HG03039 (cell line): ENCODE measurements around the gene ADAM10.

ENCODE experiments used
- ATAC-seq: cut with Tn5 transposase; IDR thresholded peaks from one replicate; pipeline ENCODE4 v1.9.1; 2021; ENCODE audit warnings: mild to moderate bottlenecking, moderate library complexity; ENCODE audit not compliant: unreplicated experiment

ADAM10 gene

DNA sequence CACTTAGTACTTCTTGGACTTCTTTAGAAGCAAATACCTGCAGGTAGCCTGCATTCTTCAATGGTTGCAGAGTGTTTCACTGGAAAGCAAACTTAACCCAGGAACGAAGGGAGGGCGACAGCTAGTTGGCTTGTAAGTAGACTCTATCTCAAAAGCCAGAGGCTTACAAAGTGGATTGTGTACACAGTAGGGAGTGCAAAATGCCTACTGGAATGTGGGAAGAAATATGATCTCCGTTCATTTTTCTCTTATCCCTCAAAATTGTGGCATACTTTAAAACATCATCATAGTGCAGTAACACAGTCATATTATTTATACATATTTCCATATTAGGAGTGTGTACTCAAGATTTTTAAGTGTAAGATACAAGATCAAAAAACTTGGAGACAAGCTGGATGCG lies 162.0 kb downstream of the ADAM10 start:
- no peak for ATAC-seq

GRCh38 chr15:58585693-58586443 lies 163.6 kb downstream of the ADAM10 start:
- no peak for ATAC-seq

DNA sequence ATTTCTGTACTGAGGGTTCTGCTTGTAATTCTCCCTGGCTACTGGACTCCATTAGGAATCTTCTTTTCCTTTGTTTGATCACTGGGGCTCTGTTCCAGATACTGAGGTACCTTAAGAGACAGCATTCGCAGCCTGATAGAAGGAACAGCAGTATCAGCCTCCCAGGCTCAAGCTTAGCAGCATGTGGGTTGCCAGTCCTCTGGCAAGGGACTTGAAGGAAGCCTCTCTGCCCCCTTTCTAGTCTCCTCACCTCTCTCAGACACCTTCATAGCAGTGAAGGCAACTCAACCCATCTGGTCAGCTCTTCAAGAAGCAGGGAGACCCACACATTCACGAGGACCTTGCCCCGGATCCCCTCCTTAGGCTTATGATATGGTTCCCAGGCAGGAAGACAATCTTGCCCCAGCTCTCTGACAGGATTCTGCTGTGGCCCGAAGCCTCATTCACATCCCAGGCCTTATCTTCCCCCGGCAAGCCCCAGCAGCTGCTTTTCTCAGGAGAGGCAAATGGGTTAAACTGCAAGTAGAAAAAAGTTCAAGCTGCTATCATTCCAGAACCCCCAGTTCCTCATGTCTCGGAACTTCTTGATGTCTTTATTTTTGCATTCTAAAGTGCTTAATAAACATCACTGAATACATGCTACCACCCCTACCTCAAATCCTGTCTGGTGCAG lies 164.6 kb downstream of the ADAM10 start:
- no peak for ATAC-seq

DNA sequence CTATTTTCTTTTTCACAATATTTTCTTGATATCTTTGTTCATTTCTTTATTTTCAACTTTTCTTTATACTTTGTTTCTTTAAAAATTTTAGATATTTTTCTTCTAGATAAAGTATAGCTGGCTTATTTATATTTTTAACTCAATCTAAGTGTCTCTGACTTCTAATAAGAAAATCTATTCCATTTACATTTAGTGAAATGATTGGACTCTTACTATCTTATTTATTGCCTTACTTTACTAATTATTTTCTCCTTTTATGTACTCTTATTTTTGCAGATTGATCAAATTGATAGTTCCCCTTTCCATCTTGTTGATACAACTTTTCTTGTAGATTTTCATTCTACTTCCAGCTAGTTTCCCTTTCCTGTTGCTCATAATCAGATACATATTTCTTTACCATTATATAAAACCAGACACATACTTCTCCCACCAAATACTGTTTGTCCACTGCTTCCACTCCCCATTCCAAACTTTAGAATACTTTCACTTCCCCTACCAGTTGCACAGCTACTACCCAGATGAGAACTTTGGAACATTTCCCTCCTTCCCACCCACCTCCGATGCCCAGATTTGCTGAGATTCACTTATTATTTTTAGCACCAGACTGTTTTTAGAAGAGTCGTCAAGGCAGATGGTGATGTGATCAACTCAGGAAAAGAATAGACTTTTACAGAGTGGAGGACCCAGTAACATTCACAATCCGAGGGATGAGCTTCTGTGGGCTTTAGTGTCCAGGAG lies 166.2 kb downstream of the ADAM10 start:
- ATAC-seq = no peak

- no peak for ATAC-seq
Measured at GRCh38 chr15:58582160-58582559, 167.3 kb downstream of the ADAM10 start.

DNA sequence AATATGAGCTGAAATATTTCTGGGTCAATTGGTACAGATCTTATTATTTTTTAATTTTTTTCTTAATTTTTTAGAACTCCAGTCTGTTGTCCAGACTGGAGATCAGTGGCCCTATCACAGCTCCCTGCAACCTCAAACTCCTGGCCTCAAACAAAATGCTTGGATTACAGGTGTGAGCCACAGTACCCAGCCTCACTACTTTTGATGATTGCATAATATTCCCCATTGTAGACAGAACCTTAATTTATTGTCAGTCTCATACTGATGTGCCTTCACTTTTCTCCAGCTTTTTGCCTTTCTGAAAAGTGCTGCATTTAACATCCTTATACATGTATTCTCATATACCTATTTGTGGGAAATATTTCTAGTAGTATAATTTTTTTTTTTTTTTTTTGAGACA lies 172.8 kb downstream of the ADAM10 start:
- no peak for ATAC-seq

DNA sequence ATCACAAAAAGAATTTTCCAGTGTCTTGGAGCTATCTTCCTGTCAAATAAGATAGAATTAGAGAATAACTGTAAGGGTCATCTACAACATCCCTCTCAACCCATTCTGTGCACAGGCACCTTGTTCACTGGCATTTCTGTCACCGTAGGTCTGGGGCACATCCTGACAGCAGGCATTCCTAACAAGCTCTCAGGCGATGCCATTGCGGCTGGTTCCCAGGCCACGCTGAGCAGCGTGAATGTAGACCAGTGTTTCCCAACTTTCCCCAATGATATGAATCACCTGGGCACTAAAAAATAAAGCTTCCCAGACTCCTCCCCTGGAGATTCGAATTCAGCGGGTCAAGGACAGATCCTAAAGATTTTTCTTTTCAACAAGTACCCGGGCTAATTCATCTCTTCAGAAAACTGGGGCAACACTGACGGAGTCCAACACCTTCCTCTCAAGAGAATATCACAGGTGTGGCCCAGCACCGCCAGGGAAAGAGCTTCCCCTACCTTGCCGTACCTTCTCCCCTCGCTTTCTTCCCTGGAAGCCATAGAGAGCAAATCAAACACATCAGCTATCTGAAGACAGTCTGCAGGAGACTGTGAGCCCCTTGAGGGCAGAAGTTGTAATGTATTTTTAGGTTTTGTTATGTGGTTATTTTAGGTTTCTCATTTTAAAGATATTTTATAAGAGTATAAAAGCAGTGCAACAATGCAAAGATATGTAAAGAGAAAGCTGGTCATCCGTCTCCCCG lies 174.3 kb downstream of the ADAM10 start:
- no peak for ATAC-seq

DNA sequence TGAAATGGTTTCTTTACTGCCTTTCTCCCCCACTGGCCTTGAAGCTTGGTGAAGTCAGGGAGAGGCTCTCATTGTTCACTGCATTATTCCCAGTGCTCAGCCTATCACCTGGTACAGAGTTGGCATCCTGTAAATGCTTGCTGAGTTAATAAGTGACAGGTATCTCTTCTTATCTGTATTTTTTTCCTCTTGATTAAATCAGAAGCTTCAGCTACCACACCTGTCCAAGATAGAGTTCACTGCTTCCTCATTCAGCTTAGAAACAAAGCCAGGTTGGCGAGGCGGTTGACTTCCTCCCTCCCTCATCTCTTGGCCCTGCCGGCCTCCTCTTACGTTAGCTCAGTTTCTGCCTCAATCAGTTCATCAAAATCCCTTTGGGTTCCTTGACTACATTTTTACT lies 174.9 kb downstream of the ADAM10 start:
- no peak for ATAC-seq

DNA sequence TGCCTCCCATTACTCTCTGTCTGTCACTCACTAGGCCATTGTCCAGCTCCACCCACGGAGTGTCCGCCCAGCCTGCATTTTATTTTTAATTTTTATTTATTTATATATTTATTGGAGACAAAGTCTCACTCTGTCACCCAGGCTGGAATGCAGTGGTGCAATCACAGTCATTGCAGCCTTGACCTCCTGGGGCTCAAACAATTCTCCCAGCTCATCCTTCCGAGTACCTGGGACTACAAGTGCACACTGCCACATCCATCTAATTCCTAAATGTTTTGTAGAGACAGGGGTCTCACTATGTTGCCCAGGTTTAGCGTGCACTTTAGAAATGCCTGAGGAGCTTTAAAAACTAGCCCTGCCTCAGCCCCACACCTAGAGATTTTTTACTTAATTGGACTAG lies 176.2 kb downstream of the ADAM10 start:
- no peak for ATAC-seq

- no peak for ATAC-seq
Measured at GRCh38 chr15:58572521-58572920, 177.0 kb downstream of the ADAM10 start.

- ATAC-seq = no peak
Measured at GRCh38 chr15:58571491-58571890, 178.0 kb downstream of the ADAM10 start.

DNA sequence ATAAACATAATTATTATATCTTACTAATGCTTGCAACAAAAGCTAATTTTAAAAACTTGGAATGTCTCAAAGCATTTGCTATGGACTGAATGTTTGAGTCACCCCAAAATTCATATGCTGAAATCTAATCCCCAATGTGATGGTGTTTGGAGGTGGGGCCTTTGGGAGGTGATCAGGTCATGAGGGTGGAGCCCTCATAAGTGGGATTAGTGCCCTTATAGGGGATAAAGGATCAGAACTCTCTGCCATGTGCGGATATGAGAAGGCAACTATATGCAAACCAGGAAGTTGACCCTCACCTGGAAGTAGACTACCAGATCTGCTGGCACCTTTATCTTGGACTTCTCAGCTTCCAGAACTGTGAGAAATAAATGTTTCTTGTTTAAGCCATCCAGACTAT lies 180.1 kb downstream of the ADAM10 start:
- ATAC-seq = no peak

DNA sequence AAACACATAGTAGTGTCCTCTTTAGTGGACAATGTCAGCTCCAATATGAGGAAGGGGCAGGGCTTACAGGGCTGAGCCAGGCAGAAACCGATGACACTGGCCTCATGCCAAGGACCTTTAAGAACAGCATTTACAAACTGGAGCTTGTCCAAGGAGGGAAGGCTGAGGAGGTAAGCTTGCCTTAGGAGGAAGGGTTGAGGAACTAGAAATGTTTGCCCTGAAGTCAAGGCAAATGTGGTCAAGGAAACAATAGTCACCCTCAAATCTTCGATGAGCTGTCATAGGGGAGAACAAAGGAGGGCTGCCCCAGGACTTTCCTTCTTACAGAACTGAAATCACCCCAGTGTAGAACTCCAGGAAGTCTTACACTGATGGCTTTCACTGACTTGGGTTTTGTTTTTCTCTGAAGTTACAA lies 181.3 kb downstream of the ADAM10 start:
- ATAC-seq = no peak

DNA sequence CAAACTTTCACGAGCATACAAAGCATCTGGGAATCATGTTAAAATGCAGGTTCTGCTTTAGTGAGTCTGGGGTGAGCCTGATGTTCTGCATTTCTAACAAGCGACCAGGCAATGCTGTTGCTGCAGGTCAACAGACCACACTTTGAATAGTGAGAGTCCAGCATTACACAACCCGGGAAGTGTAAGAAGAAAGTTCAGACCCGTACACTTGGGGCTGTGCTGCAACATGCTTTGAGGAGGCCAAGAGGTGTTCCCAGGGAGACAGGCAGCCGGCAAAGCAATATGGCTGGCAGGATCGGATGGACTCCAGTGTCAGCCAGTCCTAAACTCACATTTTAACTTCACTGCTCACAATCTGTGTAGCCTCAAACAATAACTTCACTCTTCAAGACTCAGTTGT lies 183.5 kb downstream of the ADAM10 start:
- no peak for ATAC-seq

GRCh38 chr15:58565619-58566018 lies 183.9 kb downstream of the ADAM10 start:
- ATAC-seq = no peak

DNA sequence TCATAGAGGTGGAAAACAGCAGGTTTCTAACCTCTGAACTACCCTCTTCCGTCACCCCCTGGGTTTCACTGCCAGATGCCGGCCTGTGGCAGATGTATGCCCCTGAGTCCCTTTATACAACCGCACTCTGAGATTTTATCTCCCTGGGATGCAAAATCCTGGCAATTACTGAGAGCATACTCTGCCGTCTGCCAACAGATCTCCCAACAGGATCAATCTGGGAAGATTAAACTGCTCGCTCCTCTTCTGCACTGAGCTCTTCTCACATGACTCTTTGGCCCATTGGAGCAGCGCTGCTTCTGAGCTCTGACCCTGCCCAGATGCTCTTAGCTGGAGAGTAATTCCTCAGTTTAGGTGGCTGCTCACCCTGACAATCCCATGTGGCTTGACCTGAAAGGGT lies 184.5 kb downstream of the ADAM10 start:
- no peak for ATAC-seq

DNA sequence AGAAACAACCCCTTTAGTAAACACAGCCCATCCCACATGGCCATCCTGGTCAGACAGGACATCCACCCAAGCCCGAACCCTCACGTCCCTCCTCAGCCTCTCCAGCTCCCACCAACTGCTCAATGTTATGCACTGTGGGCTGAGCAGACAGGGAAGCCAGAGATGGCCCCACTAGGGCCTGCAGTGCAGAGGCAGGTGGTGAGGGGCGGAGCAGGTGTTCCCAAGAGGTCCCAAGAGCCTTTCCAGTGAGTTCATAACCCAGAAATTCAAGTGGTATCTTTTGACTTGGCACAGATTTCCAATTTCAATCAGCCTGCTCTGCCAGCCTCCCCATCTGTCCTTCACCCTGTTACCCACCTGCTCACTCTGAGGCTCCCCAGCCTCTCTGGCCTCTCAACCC lies 187.4 kb downstream of the ADAM10 start:
- no peak for ATAC-seq

GRCh38 chr15:58561321-58561720 lies 188.2 kb downstream of the ADAM10 start:
- ATAC-seq = no peak

GRCh38 chr15:58559904-58560588 lies 189.5 kb downstream of the ADAM10 start:
- no peak for ATAC-seq

- ATAC-seq = no peak
Measured at GRCh38 chr15:58558777-58559176, 190.7 kb downstream of the ADAM10 start.

GRCh38 chr15:58556541-58556940 lies 193.0 kb downstream of the ADAM10 start:
- ATAC-seq = no peak
